ENCODE data around the gene SMARCA2.
A peak's percentile ranks its signal among the peaks of the same experiment; 100 is the strongest.

Gene SMARCA2

GRCh38 chr9:2231829-2232228 lies 216.7 kb downstream of the SMARCA2 start:
- TF ChIP-seq CTCF (IDR thresholded peaks at IDR 0.05; ENCODE audit: insufficient read depth, low read depth, low read length, missing control alignments): no peak
- H3K4me3 ChIP-seq (ENCODE audit: low read depth, low read length): no peak overlapping the region

GRCh38 chr9:2233274-2233673 lies 218.1 kb downstream of the SMARCA2 start:
- no peak for TF ChIP-seq CTCF (IDR thresholded peaks at IDR 0.05; ENCODE audit: insufficient read depth, low read depth, low read length, missing control alignments)
- DNase-seq (ENCODE audit: low read depth): no peak
- H3K4me3 ChIP-seq (ENCODE audit: low read depth, low read length): no peak overlapping the region

More at GRCh38 chr9:2231829-2232228, 216.7 kb downstream of the SMARCA2 start:
- no peak for DNase-seq (ENCODE audit: low read depth)

- H3K4me3 ChIP-seq (ENCODE audit: low read depth, low read length): no peak overlapping the region
- no peak for TF ChIP-seq CTCF (IDR thresholded peaks at IDR 0.05; ENCODE audit: insufficient read depth, low read depth, low read length, missing control alignments)
- no peak for DNase-seq (ENCODE audit: low read depth)
Observed at GRCh38 chr9:2234371-2234893, 219.3 kb downstream of the SMARCA2 start.

- TF ChIP-seq CTCF (IDR thresholded peaks at IDR 0.05; ENCODE audit: insufficient read depth, low read depth, low read length, missing control alignments): no peak
- H3K4me3 ChIP-seq (ENCODE audit: low read depth, low read length): no peak overlapping the region
Observed at GRCh38 chr9:2235623-2236022, 220.5 kb downstream of the SMARCA2 start.

GRCh38 chr9:2236850-2237249 lies 221.7 kb downstream of the SMARCA2 start:
- no peak overlapping the region for H3K4me3 ChIP-seq (ENCODE audit: low read depth, low read length)
- DNase-seq (ENCODE audit: low read depth): no peak
- no peak for TF ChIP-seq CTCF (IDR thresholded peaks at IDR 0.05; ENCODE audit: insufficient read depth, low read depth, low read length, missing control alignments)

More at GRCh38 chr9:2235623-2236022, 220.5 kb downstream of the SMARCA2 start:
- DNase-seq (ENCODE audit: low read depth): no peak

- DNase-seq (ENCODE audit: low read depth): peak; percentile 53
- H3K4me3 ChIP-seq (ENCODE audit: low read depth, low read length): peak overlapping the region; percentile 66; the same call in 1 of the 2 replicates
- TF ChIP-seq CTCF (IDR thresholded peaks at IDR 0.05; ENCODE audit: insufficient read depth, low read depth, low read length, missing control alignments): no peak
Observed at GRCh38 chr9:2241461-2241835, 226.3 kb downstream of the SMARCA2 start.
